ENCODE measurements around the gene NPR1. TPM values are rescaled to one million over a fixed set of nuclear protein-coding genes. Genes with fewer than 3 reads are reported as not detected.

The NPR1 gene
- total RNA-seq, 1 experiment from 2014 or later: 0.41 TPM

DNA sequence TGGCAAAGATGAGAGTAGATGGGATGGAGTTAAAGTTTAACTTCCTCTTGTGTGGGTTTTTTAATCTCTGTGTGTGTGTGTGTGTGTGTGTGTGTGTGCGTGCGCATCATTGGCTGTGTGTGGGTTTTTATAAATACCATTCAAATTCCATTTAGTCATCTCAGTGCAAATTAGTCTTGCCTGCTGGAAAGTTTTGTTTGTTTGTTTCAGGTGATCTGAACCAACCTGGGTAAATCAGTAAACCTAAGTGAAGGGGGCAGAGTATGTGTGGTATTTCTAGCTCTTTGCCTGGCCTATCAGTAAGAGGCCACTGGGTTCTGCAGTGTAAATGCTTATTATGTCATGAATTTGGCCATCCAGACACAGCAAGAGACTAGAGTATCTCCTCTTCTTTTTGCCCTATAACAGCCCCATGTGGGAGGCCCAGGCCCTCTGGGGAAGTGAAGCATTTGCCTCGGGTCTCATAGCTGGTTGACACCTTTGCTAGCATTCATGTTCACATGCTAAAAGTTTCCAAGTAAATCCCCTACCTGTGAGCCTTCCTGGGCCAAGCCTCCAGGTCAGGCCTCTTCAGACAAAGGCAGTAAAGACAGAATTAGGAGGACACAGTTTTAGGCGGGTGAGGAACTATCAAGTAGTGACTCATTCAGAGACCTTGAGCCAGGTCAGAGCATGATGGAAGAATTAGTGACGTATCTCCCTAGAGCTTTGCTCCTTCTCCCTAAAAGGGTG, 64.1 kb downstream of the NPR1 start:
- in situ Hi-C loops (cut with HindIII; ENCODE audit: low pct_unique_long_range_greater_than_20kb, low sequenced_read_pairs): no loop called here
- peak; percentile 100 for DNase-seq (ENCODE audit: low read depth)

Other genes with a start within 250 kb of the NPR1 start
- gene S100A7, start 218.0 kb upstream of the NPR1 start, total RNA-seq (2014; rRNA removed; shearing (Covaris generic); ENCODE audit: low replicate concordance): not detected in 2 replicates
- 1,350 and 1,721 TPM in 2 replicates for gene S100A6, start 142.7 kb upstream of the NPR1 start, total RNA-seq (2014; rRNA removed; shearing (Covaris generic); ENCODE audit: low replicate concordance)
- not detected in 2 replicates for gene S100A5, start 137.8 kb upstream of the NPR1 start, total RNA-seq (2014; rRNA removed; shearing (Covaris generic); ENCODE audit: low replicate concordance)
- gene S100A4, start 132.9 kb upstream of the NPR1 start, total RNA-seq (2014; rRNA removed; shearing (Covaris generic); ENCODE audit: low replicate concordance): 40.4 and 54.7 TPM in 2 replicates
- gene S100A3, start 129.4 kb upstream of the NPR1 start, total RNA-seq (2014; rRNA removed; shearing (Covaris generic); ENCODE audit: low replicate concordance): not detected in 2 replicates
- 10.0 and 24.4 TPM in 2 replicates for gene S100A2, start 112.8 kb upstream of the NPR1 start, total RNA-seq (2014; rRNA removed; shearing (Covaris generic); ENCODE audit: low replicate concordance)
- gene S100A16, start 65.6 kb upstream of the NPR1 start, total RNA-seq (2014; rRNA removed; shearing (Covaris generic); ENCODE audit: low replicate concordance): 310 and 401 TPM in 2 replicates
- not detected in 2 replicates for gene S100A14, start 62.4 kb upstream of the NPR1 start, total RNA-seq (2014; rRNA removed; shearing (Covaris generic); ENCODE audit: low replicate concordance)
- gene S100A13, start 51.2 kb upstream of the NPR1 start, total RNA-seq (2014; rRNA removed; shearing (Covaris generic); ENCODE audit: low replicate concordance): 155 and 171 TPM in 2 replicates
- not detected in 2 replicates for gene S100A1, start 50.3 kb upstream of the NPR1 start, total RNA-seq (2014; rRNA removed; shearing (Covaris generic); ENCODE audit: low replicate concordance)
- 34.6 and 42.0 TPM in 2 replicates for gene CHTOP, start 44.6 kb upstream of the NPR1 start, total RNA-seq (2014; rRNA removed; shearing (Covaris generic); ENCODE audit: low replicate concordance)
- 76.2 and 78.5 TPM in 2 replicates for gene SNAPIN, start 20.0 kb upstream of the NPR1 start, total RNA-seq (2014; rRNA removed; shearing (Covaris generic); ENCODE audit: low replicate concordance)
- 271 and 308 TPM in 2 replicates for gene ILF2, start 7.7 kb upstream of the NPR1 start, total RNA-seq (2014; rRNA removed; shearing (Covaris generic); ENCODE audit: low replicate concordance)
- gene INTS3, start 49.4 kb downstream of the NPR1 start, total RNA-seq (2014; rRNA removed; shearing (Covaris generic); ENCODE audit: low replicate concordance): 19.9 and 23.1 TPM in 2 replicates
- 34.8 and 43.2 TPM in 2 replicates for gene SLC27A3, start 96.7 kb downstream of the NPR1 start, total RNA-seq (2014; rRNA removed; shearing (Covaris generic); ENCODE audit: low replicate concordance)
- 1.1 and 1.4 TPM in 2 replicates for gene GATAD2B, start 244.3 kb downstream of the NPR1 start, total RNA-seq (2014; rRNA removed; shearing (Covaris generic); ENCODE audit: low replicate concordance)